Endothelial cell of umbilical vein (primary cell): ENCODE measurements around the gene ELK1. TPM values are rescaled to one million over a fixed set of nuclear protein-coding genes. Genes with fewer than 3 reads are reported as not detected.

Experiments used
- BruUV-seq: library from RNA; stranded (reverse); fragments of 400-500 nt; replicated peaks from 2 replicates; lab custom pipeline; 2021; lab: Mats Ljungman, UMichigan
- CTCF ChIA-PET: fragments of 300-600, 350-600 bp; sonication (Branson Sonifier 250); formaldehyde crosslinking; loops from one replicate; lab custom pipeline; 2021; ENCODE audit warnings: antibody characterized with exemption, inconsistent platforms; lab: Charles Lee
- POLR2A ChIA-PET: fragments of 300-600, 350-600 bp; sonication (Branson Sonifier 250); formaldehyde crosslinking; loops from one replicate; lab custom pipeline; 2021; ENCODE audit warnings: antibody characterized with exemption, inconsistent platforms; lab: Charles Lee
- DNase-seq: peaks from one replicate; pipeline ENCODE4 v3.0.0-alpha.2; 2011; ENCODE audit warnings: low read depth, low spot score
- FAIRE-seq: peaks from 2 replicates; lab custom pipeline; 2011; peaks lifted over from hg19 to GRCh38; lab: Jason Lieb, UNC
- H2AFZ ChIP-seq: 2 replicates; pipeline ENCODE4 v1.6.0; 2012; ENCODE audit warnings: low read depth, low read length, control low read depth, inconsistent platforms
- H3K27ac ChIP-seq: 2 replicates; pipeline ENCODE4 v1.5.1; 2011; ENCODE audit warnings: low read depth, mild to moderate bottlenecking, control low read depth, low read length, moderate library complexity; ENCODE audit not compliant: insufficient read depth
- H3K27me3 ChIP-seq, 2 experiments: 2 replicates each; pipeline versions ENCODE4 v1.6.0 to v1.6.1; 2011; ENCODE audit warnings: low read length in 2 of 2, mixed read lengths in 1 of 2; ENCODE audit not compliant: control insufficient read depth in 2 of 2, insufficient read depth in 2 of 2
- H3K36me3 ChIP-seq, 2 experiments: 2 replicates in 1 of 2; 3 replicates in 1 of 2; pipeline ENCODE4 v1.5.1; 2011; ENCODE audit warnings: low read length in 2 of 2, mild to moderate bottlenecking in 1 of 2, moderate library complexity in 1 of 2; ENCODE audit not compliant: control insufficient read depth in 2 of 2, insufficient read depth in 2 of 2; ENCODE audit errors: extremely low read depth in 1 of 2
- H3K4me1 ChIP-seq: 3 replicates; pipeline ENCODE4 v1.5.1; 2011; ENCODE audit warnings: mild to moderate bottlenecking, low read length; ENCODE audit not compliant: control insufficient read depth, insufficient read depth; ENCODE audit errors: extremely low read depth
- H3K4me2 ChIP-seq: 2 replicates; pipeline ENCODE4 v1.6.1; 2011; ENCODE audit warnings: low read length, control low read depth, mixed read lengths; ENCODE audit not compliant: insufficient read depth
- H3K4me3 ChIP-seq, 3 experiments: fragments of 200-600 bp in 1 of 3; sonication (generic), shearing (Covaris generic) in 1 of 3; replicated peaks in 1 of 3; 2 replicates each; pipeline ENCODE4 v1.5.1; 2011 to 2016; ENCODE audit warnings: control low read depth in 3 of 3, low read length in 3 of 3, mild to moderate bottlenecking in 2 of 3, inconsistent platforms in 1 of 3, low read depth in 1 of 3, moderate library complexity in 1 of 3; ENCODE audit not compliant: insufficient read depth in 1 of 3
- H3K79me2 ChIP-seq: 2 replicates; pipeline ENCODE4 v1.6.0; 2012; ENCODE audit warnings: low read length, inconsistent platforms; ENCODE audit not compliant: control insufficient read depth, insufficient read depth
- H3K9ac ChIP-seq: replicated peaks from 2 replicates; pipeline ENCODE3; 2011; ENCODE audit warnings: low read length, control low read depth; ENCODE audit not compliant: insufficient read depth; ENCODE audit errors: extremely low read depth
- H3K9me1 ChIP-seq: replicated peaks from 3 replicates; pipeline ENCODE4 v1.6.0; 2011; ENCODE audit warnings: mild to moderate bottlenecking, low read length; ENCODE audit not compliant: control insufficient read depth, insufficient read depth; ENCODE audit errors: extremely low read depth
- H3K9me3 ChIP-seq: replicated peaks from 2 replicates; pipeline ENCODE4 v1.5.1; 2012; ENCODE audit warnings: low read length, inconsistent platforms; ENCODE audit not compliant: control insufficient read depth, insufficient read depth
- H4K20me1 ChIP-seq: replicated peaks from 2 replicates; pipeline ENCODE3; 2011; ENCODE audit warnings: mild to moderate bottlenecking, low read length; ENCODE audit not compliant: control insufficient read depth, insufficient read depth; ENCODE audit errors: extremely low read depth
- CTCF ChIP-seq, 2 donors: IDR thresholded peaks; 1 replicate in 1 of 2; 2 replicates in 1 of 2; pipeline ENCODE4 v1.5.1; 2011; ENCODE audit warnings: low read length in 2 of 2, mild to moderate bottlenecking in 2 of 2, moderate library complexity in 2 of 2, control low read depth in 1 of 2, inconsistent platforms in 1 of 2, low read depth in 1 of 2; ENCODE audit not compliant: insufficient read depth in 1 of 2; ENCODE audit errors: extremely low read depth in 1 of 2
- EZH2 ChIP-seq: IDR thresholded peaks from 2 replicates; pipeline ENCODE4 v1.6.1; 2012; ENCODE audit warnings: borderline replicate concordance, low read depth, mild to moderate bottlenecking, moderate library complexity, low read length, inconsistent platforms; ENCODE audit not compliant: severe bottlenecking
- FOS ChIP-seq: IDR thresholded peaks from 2 replicates; pipeline ENCODE4 v1.6.1; 2011; ENCODE audit warnings: mild to moderate bottlenecking, low read length, moderate library complexity, borderline replicate concordance; ENCODE audit not compliant: insufficient read depth
- GATA2 ChIP-seq: IDR thresholded peaks from 2 replicates; pipeline ENCODE4 v1.7.0; 2011; ENCODE audit warnings: low read depth, mild to moderate bottlenecking, moderate library complexity, mixed read lengths, low read length; ENCODE audit not compliant: insufficient read length, insufficient read depth
- JUN ChIP-seq: IDR thresholded peaks from 2 replicates; pipeline ENCODE4 v1.6.1; 2011; ENCODE audit warnings: borderline replicate concordance, low read depth; ENCODE audit not compliant: insufficient read length, insufficient read depth
- MAX ChIP-seq: IDR thresholded peaks from 2 replicates; pipeline ENCODE4 v1.6.1; 2011; ENCODE audit not compliant: insufficient read depth, insufficient read length
- MYC ChIP-seq: IDR thresholded peaks from one replicate; pipeline ENCODE4 v1.6.1; 2011; ENCODE audit warnings: mild to moderate bottlenecking, low read depth, low read length
- POLR2A ChIP-seq: IDR thresholded peaks from 2 replicates; pipeline ENCODE4 v1.6.1; 2012; ENCODE audit warnings: low read depth, mild to moderate bottlenecking, control low read depth, low read length
- POLR2AphosphoS5 ChIP-seq: IDR thresholded peaks from 2 replicates; pipeline ENCODE4 v1.6.1; 2012; ENCODE audit warnings: low read depth, mild to moderate bottlenecking, control low read depth, low read length, moderate library complexity; ENCODE audit not compliant: insufficient read depth
- dilution Hi-C: fragments of 300-500 bp; cut with MboI; formaldehyde crosslinking; loops from one replicate; pipeline ENCODE4 v1.15.0; 2019; ENCODE audit warnings: low sequenced_read_pairs; ENCODE audit not compliant: extremely low pct_ligation_motif_present
- intact Hi-C: fragments of 100-400 bp; cut with micrococcal nuclease; formaldehyde crosslinking; loops from one replicate; pipeline ENCODE4 v1.10.0; 2022
- polyA plus RNA-seq, 4 experiments: library from polyadenylated mRNA; depleted of rRNA in 3 of 4; stranded (reverse) in 3 of 4; unstranded in 1 of 4; fragments of >200 nt; gene quantifications; 2 replicates each; pipeline versions ENCODE4 v1.2.1 to v1.2.3, GENCODE V29; 2011 to 2012; ENCODE audit warnings: missing spikeins in 1 of 4
- total RNA-seq: library from RNA; stranded (reverse); gene quantifications from 2 replicates; pipeline ENCODE4 v1.2.3, GENCODE V29; 2021

ELK1 gene
- total and polyA plus RNA-seq, 2 donors (not counting 3 experiments of a cell fraction or from before 2014, with no cell fraction given), result 18.3 to 28.7 TPM

- TF ChIP-seq MAX, result no peak
- no peak for TF ChIP-seq MYC
- no peak for FAIRE-seq
- H3K9ac ChIP-seq, result no peak overlapping the region
- DNase-seq, result no peak
- ChIA-PET POLR2A (no interaction called here), CTCF (no interaction called here)
- no peaks in the 10 kb centered on the region for H3K9me1 ChIP-seq
- H3K9me3 ChIP-seq, result no peaks in the 10 kb centered on the region
- H2AFZ ChIP-seq, result no peak overlapping the region
- intact Hi-C loops, result no loop called here
- H4K20me1 ChIP-seq, result no peaks in the 10 kb centered on the region
- H3K79me2 ChIP-seq, result no peaks in the 10 kb centered on the region
- H3K27me3 ChIP-seq, result peaks cover 0 to under 1% of the 10 kb centered on the region in 2 experiments
- dilution Hi-C loops, result no loop called here
- no peak overlapping the region for H3K4me3 ChIP-seq
- no peak overlapping the region for H3K27ac ChIP-seq
- H3K4me1 ChIP-seq, result no peaks in the 10 kb centered on the region
- no peaks in the 10 kb centered on the region for H3K36me3 ChIP-seq
- BruUV-seq, result no TSS peak
- no peak overlapping the region for H3K4me2 ChIP-seq
These were observed 39.9 kb downstream of the ELK1 start for GRCh38 chrX:47610511-47610910.

GRCh38 chrX:47608130-47608810 lies 42.1 kb downstream of the ELK1 start:
- H3K4me3 ChIP-seq, result no peak overlapping the region
- intact Hi-C loops (no loop called here), dilution Hi-C loops (no loop called here)
- no peaks in the 10 kb centered on the region for H3K36me3 ChIP-seq
- no peak overlapping the region for H3K4me2 ChIP-seq
- no peak overlapping the region for H2AFZ ChIP-seq
- H4K20me1 ChIP-seq, result no peaks in the 10 kb centered on the region
- BruUV-seq, result no TSS peak
- ChIA-PET POLR2A (no interaction called here), CTCF (no interaction called here)
- H3K4me1 ChIP-seq, result no peaks in the 10 kb centered on the region
- no peaks in the 10 kb centered on the region for H3K9me1 ChIP-seq
- FAIRE-seq (no peak), DNase-seq (no peak)
- H3K27me3 ChIP-seq, result peaks cover 0 to 5% of the 10 kb centered on the region in 2 experiments
- no peaks in the 10 kb centered on the region for H3K9me3 ChIP-seq
- no peak overlapping the region for H3K9ac ChIP-seq
- H3K79me2 ChIP-seq, result no peaks in the 10 kb centered on the region
- no peak overlapping the region for H3K27ac ChIP-seq
- TF ChIP-seq POLR2AphosphoS5 (no peak), CTCF (IDR thresholded peaks at IDR 0.05; ENCODE audit: extremely low read depth in 1 of 2, insufficient read depth in 1 of 2, low read depth in 1 of 2, low read length in 2 of 2) (no peak), EZH2 (no peak), GATA2 (no peak), JUN (no peak), MAX (no peak), MYC (no peak), FOS (no peak), POLR2A (no peak)
